K562 (cell line): ENCODE results near the gene SSU72. TPM values are rescaled to one million over a fixed set of nuclear protein-coding genes. Genes with fewer than 3 reads are reported as not detected.
A peak's percentile ranks its signal among the peaks of the same experiment; 100 is the strongest.

ENCODE experiments used
- ARID2 ChIP-seq: fragments of 450-650 bp; IDR thresholded peaks from 2 replicates; pipeline ENCODE4 v1.6.1; 2017; ENCODE audit warnings: antibody characterized with exemption, mild to moderate bottlenecking
- BCOR ChIP-seq: fragments of 450-650 bp; IDR thresholded peaks from 2 replicates; pipeline ENCODE4 v1.6.1; 2016
- CC2D1A ChIP-seq: fragments of 450-650 bp; IDR thresholded peaks from 2 replicates; pipeline ENCODE4 v1.6.1; 2017; ENCODE audit warnings: mild to moderate bottlenecking
- ESRRA ChIP-seq: fragments of 450-650 bp; IDR thresholded peaks from 2 replicates; pipeline ENCODE4 v1.6.1; 2014; ENCODE audit warnings: low read depth, mild to moderate bottlenecking, moderate library complexity, borderline replicate concordance
- ESRRB ChIP-seq: fragments of 250-450 bp; sonication (Bioruptor Pico); IDR thresholded peaks from 2 replicates; pipeline ENCODE4 v1.5.0; 2020; ENCODE audit warnings: mild to moderate bottlenecking, moderate library complexity, borderline replicate concordance
- FIP1L1 ChIP-seq: fragments of 200-400 bp; formaldehyde crosslinking; IDR thresholded peaks from 2 replicates; pipeline ENCODE4 v1.6.1; 2018; ENCODE audit warnings: mild to moderate bottlenecking, low read depth, low read length; ENCODE audit not compliant: poor library complexity, severe bottlenecking
- NBN ChIP-seq: fragments of 450-650 bp; IDR thresholded peaks from 2 replicates; pipeline ENCODE4 v1.6.1; 2016; ENCODE audit warnings: low read depth, mild to moderate bottlenecking
- RAD21 ChIP-seq, 2 experiments: fragments of 250-450 bp in 1 of 2; fragments of 450-650 bp in 1 of 2; sonication (Bioruptor Pico) in 1 of 2; formaldehyde crosslinking in 1 of 2; IDR thresholded peaks in 1 of 2; conservative IDR thresholded peaks in 1 of 2; 2 replicates each; pipeline versions ENCODE4 v1.4.0 to v1.8.0; 2020 to 2022; ENCODE audit warnings: mild to moderate bottlenecking in 2 of 2, moderate library complexity in 1 of 2
- RBFOX2 ChIP-seq: fragments of 200-400 bp; formaldehyde crosslinking; IDR thresholded peaks from 2 replicates; pipeline ENCODE4 v1.6.1; 2017; ENCODE audit warnings: low read depth, mild to moderate bottlenecking, low read length, moderate library complexity
- RBM22 ChIP-seq: fragments of 200-400 bp; formaldehyde crosslinking; IDR thresholded peaks from 2 replicates; pipeline ENCODE4 v1.6.1; 2018; ENCODE audit warnings: low read length, low read depth; ENCODE audit not compliant: poor library complexity, severe bottlenecking
- SMAD3 ChIP-seq: fragments of 450-650 bp; formaldehyde crosslinking; conservative IDR thresholded peaks from 2 replicates; pipeline ENCODE4 v1.4.0; 2020; ENCODE audit warnings: mild to moderate bottlenecking
- SUPT5H ChIP-seq: fragments of 450-650 bp; IDR thresholded peaks from 2 replicates; pipeline ENCODE4 v1.6.1; 2016
- TAF15 ChIP-seq: fragments of 200-400 bp; formaldehyde crosslinking; IDR thresholded peaks from 2 replicates; pipeline ENCODE4 v1.6.1; 2017; ENCODE audit warnings: mild to moderate bottlenecking, low read depth, low read length, moderate library complexity
- TEAD4 ChIP-seq, 2 experiments: sonication (generic) in 1 of 2; formaldehyde crosslinking in 1 of 2; IDR thresholded peaks; 2 replicates each; pipeline versions ENCODE4 v1.6.1 to v1.8.0; 2012 to 2022; ENCODE audit warnings: borderline replicate concordance in 1 of 2, inconsistent platforms in 1 of 2, low read length in 1 of 2, mild to moderate bottlenecking in 1 of 2, missing genetic modification reagents in 1 of 2
- ZBED1 ChIP-seq: IDR thresholded peaks from 2 replicates; pipeline ENCODE4 v1.6.1; 2014
- ZNF143 ChIP-seq: sonication (generic); formaldehyde crosslinking; IDR thresholded peaks from 2 replicates; pipeline ENCODE4 v1.9.0; 2022; ENCODE audit warnings: mild to moderate bottlenecking, missing genetic modification reagents
- ZNF146 ChIP-seq: IDR thresholded peaks from one replicate; pipeline ENCODE4 v1.6.1; 2018; ENCODE audit warnings: missing compliant biosample characterization; ENCODE audit not compliant: unreplicated experiment
- ZNF830 ChIP-seq: fragments of 250-450 bp; sonication (Bioruptor Pico); IDR thresholded peaks from 2 replicates; pipeline ENCODE4 v1.5.0; 2021; ENCODE audit warnings: mild to moderate bottlenecking
- polyA plus RNA-seq, 8 experiments: library from polyadenylated mRNA; depleted of rRNA in 4 of 8; stranded (reverse) in 5 of 8; unstranded in 3 of 8; fragments of >200 nt; fragmentation: Nextera tagmentation in 2 of 8; fragmentation: Illumina TruSeq in 1 of 8; extraction: Ambion mirVana in 2 of 8; extraction: Trizol in 1 of 8; gene quantifications; 2 replicates each; pipeline versions ENCODE4 v1.2.1 to v1.2.3, GENCODE V29; 2011 to 2014; ENCODE audit warnings: inconsistent platforms in 1 of 8, missing spikeins in 1 of 8
- total RNA-seq, 7 experiments: library from RNA; depleted of rRNA in 6 of 7; stranded (reverse); fragments of >200 nt in 6 of 7; fragmentation: Illumina TruSeq in 2 of 7; extraction: Trizol in 2 of 7; gene quantifications; 2 replicates each; pipeline versions ENCODE4 v1.2.1 to v1.2.3, GENCODE V29; 2011 to 2021; ENCODE audit warnings: low replicate concordance in 1 of 7
- TF ChIP-seq, protein P1 (sequence below): fragments of 250-450 bp; sonication (Bioruptor Pico); IDR thresholded peaks from 2 replicates; pipeline ENCODE4 v1.4.0; 2020
- TF ChIP-seq, protein P2 (sequence below), 3 experiments: IDR thresholded peaks in 2 of 3; conservative IDR thresholded peaks in 1 of 3; 2 replicates each; pipeline ENCODE4 v1.5.1; 2011 to 2012; ENCODE audit warnings: low read length in 3 of 3, mild to moderate bottlenecking in 3 of 3, control low read depth in 2 of 3, improper control_type of control experiment in 1 of 3, inconsistent platforms in 1 of 3, low read depth in 1 of 3, mixed read lengths in 1 of 3, moderate library complexity in 1 of 3; ENCODE audit not compliant: insufficient read depth in 2 of 3
- TF ChIP-seq, protein P3 (sequence below): fragments of 250-450 bp; sonication (Bioruptor Pico); IDR thresholded peaks from 2 replicates; pipeline ENCODE4 v1.4.0; 2020; ENCODE audit warnings: borderline replicate concordance
- TF ChIP-seq, protein P4 (sequence below): sonication (generic); formaldehyde crosslinking; IDR thresholded peaks from 2 replicates; pipeline ENCODE4 v1.9.0; 2022; ENCODE audit warnings: mild to moderate bottlenecking, missing genetic modification reagents

SSU72 gene
- total and polyA plus RNA-seq, 9 of the 15 experiments (the other 6 are each of a cell fraction or from before 2014, with no cell fraction given): 70.8 to 201 (median 94.6) TPM

DNA sequence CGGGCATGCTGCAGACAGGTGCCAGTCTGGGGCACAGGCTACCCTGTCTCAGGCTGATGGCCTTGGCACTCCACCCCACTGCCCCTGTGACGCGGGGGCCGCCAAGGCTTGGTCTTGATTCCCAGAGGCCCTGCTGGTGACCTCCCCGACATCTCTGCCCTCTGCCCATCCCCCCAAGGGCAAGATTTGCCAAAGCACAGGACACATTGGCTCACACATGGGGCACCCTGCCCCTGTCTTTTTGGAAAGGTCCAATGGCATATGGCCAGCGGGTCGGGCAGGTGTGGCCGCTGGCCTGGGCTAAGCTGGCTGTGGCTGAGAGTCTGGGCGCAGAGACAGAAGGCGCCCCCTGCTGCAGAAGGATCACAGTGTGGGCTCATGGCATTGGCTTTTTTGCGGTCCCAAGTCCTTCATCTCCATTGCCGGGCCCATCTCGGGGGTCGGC is 45.3 kb upstream of the SSU72 start (continued):
- TF ChIP-seq, protein P1, sequence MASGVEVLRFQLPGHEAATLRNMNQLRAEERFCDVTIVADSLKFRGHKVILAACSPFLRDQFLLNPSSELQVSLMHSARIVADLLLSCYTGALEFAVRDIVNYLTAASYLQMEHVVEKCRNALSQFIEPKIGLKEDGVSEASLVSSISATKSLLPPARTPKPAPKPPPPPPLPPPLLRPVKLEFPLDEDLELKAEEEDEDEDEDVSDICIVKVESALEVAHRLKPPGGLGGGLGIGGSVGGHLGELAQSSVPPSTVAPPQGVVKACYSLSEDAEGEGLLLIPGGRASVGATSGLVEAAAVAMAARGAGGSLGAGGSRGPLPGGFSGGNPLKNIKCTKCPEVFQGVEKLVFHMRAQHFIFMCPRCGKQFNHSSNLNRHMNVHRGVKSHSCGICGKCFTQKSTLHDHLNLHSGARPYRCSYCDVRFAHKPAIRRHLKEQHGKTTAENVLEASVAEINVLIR (CRISPR knock-in tag): no peak
- no peak for TF ChIP-seq ZNF146
- TF ChIP-seq, protein P2, sequence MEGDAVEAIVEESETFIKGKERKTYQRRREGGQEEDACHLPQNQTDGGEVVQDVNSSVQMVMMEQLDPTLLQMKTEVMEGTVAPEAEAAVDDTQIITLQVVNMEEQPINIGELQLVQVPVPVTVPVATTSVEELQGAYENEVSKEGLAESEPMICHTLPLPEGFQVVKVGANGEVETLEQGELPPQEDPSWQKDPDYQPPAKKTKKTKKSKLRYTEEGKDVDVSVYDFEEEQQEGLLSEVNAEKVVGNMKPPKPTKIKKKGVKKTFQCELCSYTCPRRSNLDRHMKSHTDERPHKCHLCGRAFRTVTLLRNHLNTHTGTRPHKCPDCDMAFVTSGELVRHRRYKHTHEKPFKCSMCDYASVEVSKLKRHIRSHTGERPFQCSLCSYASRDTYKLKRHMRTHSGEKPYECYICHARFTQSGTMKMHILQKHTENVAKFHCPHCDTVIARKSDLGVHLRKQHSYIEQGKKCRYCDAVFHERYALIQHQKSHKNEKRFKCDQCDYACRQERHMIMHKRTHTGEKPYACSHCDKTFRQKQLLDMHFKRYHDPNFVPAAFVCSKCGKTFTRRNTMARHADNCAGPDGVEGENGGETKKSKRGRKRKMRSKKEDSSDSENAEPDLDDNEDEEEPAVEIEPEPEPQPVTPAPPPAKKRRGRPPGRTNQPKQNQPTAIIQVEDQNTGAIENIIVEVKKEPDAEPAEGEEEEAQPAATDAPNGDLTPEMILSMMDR (IDR thresholded peaks at IDR 0.05 in 2 of 3, conservative IDR thresholded peaks at IDR 0.05 in 1 of 3; ENCODE audit: insufficient read depth in 2 of 3, low read depth in 1 of 3, low read length in 3 of 3): peak; percentile 72 to 75 (median 73)
- 0 out of 2 replicates have a peak, but pooled peaks have one; percentile 29 for TF ChIP-seq CC2D1A
- TF ChIP-seq ESRRA: peak; percentile 31; the same call in 1 of the 2 replicates
- TF ChIP-seq TAF15: no peak
- TF ChIP-seq, protein P3, sequence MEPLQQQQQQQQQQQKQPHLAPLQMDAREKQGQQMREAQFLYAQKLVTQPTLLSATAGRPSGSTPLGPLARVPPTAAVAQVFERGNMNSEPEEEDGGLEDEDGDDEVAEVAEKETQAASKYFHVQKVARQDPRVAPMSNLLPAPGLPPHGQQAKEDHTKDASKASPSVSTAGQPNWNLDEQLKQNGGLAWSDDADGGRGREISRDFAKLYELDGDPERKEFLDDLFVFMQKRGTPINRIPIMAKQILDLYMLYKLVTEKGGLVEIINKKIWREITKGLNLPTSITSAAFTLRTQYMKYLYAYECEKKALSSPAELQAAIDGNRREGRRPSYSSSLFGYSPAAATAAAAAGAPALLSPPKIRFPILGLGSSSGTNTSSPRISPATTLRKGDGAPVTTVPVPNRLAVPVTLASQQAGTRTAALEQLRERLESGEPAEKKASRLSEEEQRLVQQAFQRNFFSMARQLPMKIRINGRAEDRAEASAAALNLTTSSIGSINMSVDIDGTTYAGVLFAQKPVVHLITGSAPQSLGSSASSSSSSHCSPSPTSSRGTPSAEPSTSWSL (CRISPR knock-in tag): no peak
- TF ChIP-seq ZNF830 (CRISPR knock-in tag): no peak
- no peak for TF ChIP-seq BCOR
- TF ChIP-seq RBM22: no peak
- no peak for TF ChIP-seq NBN
- no peak for TF ChIP-seq ZBED1
- no peak for TF ChIP-seq SUPT5H
- TF ChIP-seq FIP1L1: peak; percentile 21
- TF ChIP-seq TEAD4 (IDR thresholded peaks at IDR 0.05; ENCODE audit: low read length): no peak
- TF ChIP-seq TEAD4 (CRISPR knock-in tag; IDR thresholded peaks at IDR 0.05; ENCODE audit: borderline replicate concordance): no peak
- TF ChIP-seq ARID2: peak; percentile 11; the same call in 1 of the 2 replicates
- TF ChIP-seq RAD21 (CRISPR knock-in tag; conservative IDR thresholded peaks at IDR 0.05 in 1 of 2, IDR thresholded peaks at IDR 0.05 in 1 of 2): peak in 1 of 2 experiments; percentile 69; a peak in 2 of 4 replicates
- TF ChIP-seq ZNF143: no peak
- no peak for TF ChIP-seq ESRRB
- TF ChIP-seq SMAD3: no peak
- peak; percentile 17; the same call in 1 of the 2 replicates for TF ChIP-seq RBFOX2
- TF ChIP-seq, protein P4, sequence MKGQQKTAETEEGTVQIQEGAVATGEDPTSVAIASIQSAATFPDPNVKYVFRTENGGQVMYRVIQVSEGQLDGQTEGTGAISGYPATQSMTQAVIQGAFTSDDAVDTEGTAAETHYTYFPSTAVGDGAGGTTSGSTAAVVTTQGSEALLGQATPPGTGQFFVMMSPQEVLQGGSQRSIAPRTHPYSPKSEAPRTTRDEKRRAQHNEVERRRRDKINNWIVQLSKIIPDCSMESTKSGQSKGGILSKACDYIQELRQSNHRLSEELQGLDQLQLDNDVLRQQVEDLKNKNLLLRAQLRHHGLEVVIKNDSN (CRISPR knock-in tag): no peak
